Natural killer cell (primary cell): ENCODE measurements around the gene CCDC90B. TPM values are rescaled to one million over a fixed set of nuclear protein-coding genes. Genes with fewer than 3 reads are reported as not detected.

Experiments used
- ATAC-seq, 3 donors: fragments of 150-1000 bp in 2 of 3; fragments of 200-7000 bp in 1 of 3; cut with Tn5 transposase; 1 replicate in 1 of 3; 2 replicates in 2 of 3; pipeline ENCODE4 v1.10.0; 2021; ENCODE audit warnings: mild to moderate bottlenecking in 2 of 3, moderate library complexity in 2 of 3
- DNase-seq, 2 donors: peaks; one replicate each; pipeline versions ENCODE4 v3.0.0 to v3.0.0-alpha.2; 2013 to 2021; ENCODE audit warnings: mixed read lengths in 1 of 2
- H3K27ac ChIP-seq: one replicate; pipeline ENCODE4 v1.5.1; 2013; ENCODE audit warnings: mild to moderate bottlenecking, low read length
- H3K27me3 ChIP-seq: one replicate; pipeline ENCODE4 v1.6.1; 2013; ENCODE audit warnings: low read length; ENCODE audit not compliant: control insufficient read depth, insufficient read depth
- H3K36me3 ChIP-seq: one replicate; pipeline ENCODE4 v1.6.1; 2013; ENCODE audit warnings: low read length; ENCODE audit not compliant: control insufficient read depth, insufficient read depth
- H3K4me1 ChIP-seq: one replicate; pipeline ENCODE4 v1.6.1; 2013; ENCODE audit warnings: low read length; ENCODE audit not compliant: control insufficient read depth, insufficient read depth
- H3K4me3 ChIP-seq: one replicate; pipeline ENCODE4 v1.5.1; 2013; ENCODE audit warnings: low read length
- H3K9me3 ChIP-seq: one replicate; pipeline ENCODE4 v1.6.1; 2013; ENCODE audit warnings: low read length; ENCODE audit not compliant: control insufficient read depth, insufficient read depth
- H3K27ac Mint-ChIP-seq, 2 donors: one replicate each; pipeline ENCODE4 v1.8.0; 2022; ENCODE audit warnings: mild to moderate bottlenecking in 2 of 2, mixed read lengths in 2 of 2, moderate library complexity in 1 of 2
- H3K27me3 Mint-ChIP-seq, 2 donors: one replicate each; pipeline ENCODE4 v1.8.0; 2022; ENCODE audit warnings: low read depth in 2 of 2, mixed read lengths in 2 of 2
- H3K36me3 Mint-ChIP-seq: one replicate; pipeline ENCODE4 v1.8.0; 2022; ENCODE audit warnings: mixed read lengths
- H3K4me1 Mint-ChIP-seq, 2 donors: one replicate each; pipeline ENCODE4 v1.8.0; 2022; ENCODE audit warnings: mixed read lengths in 2 of 2
- H3K4me3 Mint-ChIP-seq: one replicate; pipeline ENCODE4 v1.8.0; 2022; ENCODE audit warnings: mild to moderate bottlenecking, moderate library complexity, mixed read lengths
- H3K9me3 Mint-ChIP-seq, 2 donors: one replicate each; pipeline ENCODE4 v1.8.0; 2022; ENCODE audit warnings: mixed read lengths in 2 of 2
- CTCF ChIP-seq: fragments of 200-600 bp; IDR thresholded peaks from one replicate; pipeline ENCODE4 v1.8.0; 2022; ENCODE audit warnings: antibody characterized with exemption
- WGBS: methylation state at CpG from one replicate; pipeline ENCODE4 v1.1.7; 2013; ENCODE audit warnings: missing lambda C conversion rate; ENCODE audit not compliant: insufficient coverage; 5-methylcytosine and 5-hydroxymethylcytosine counted together
- intact Hi-C: fragments of 100-400 bp; cut with micrococcal nuclease; formaldehyde crosslinking; loops from one replicate; pipeline ENCODE4 v1.14.2; 2022
- total RNA-seq, 4 donors: library from RNA; stranded (reverse); fragments of 120-200 nt in 1 of 4; gene quantifications; one replicate each; pipeline versions ENCODE4 v1.2.3 to v1.2.4, GENCODE V29; 2013 to 2022

CCDC90B gene
- total RNA-seq, 3 donors from 2014 or later (not counting 1 experiment from before 2014, with no cell fraction given), result 27.3 to 30.2 (median 29.5) TPM

DNA sequence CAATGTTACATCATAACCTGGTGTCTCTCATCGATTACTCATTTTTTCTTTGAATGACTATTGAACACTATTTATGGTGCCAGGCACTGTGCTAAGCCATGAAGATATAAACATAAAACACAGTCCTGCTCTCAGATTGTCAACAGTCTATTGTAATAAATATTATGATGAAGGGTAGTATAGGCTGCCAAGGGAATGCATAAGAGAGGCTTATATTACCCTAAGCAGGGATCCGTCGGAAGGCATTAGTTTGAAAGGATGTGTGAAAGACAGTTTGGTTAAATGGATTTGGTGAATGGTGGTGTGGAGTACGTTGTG, 7.2 kb upstream of the CCDC90B start:
- Mint-ChIP-seq H3K9me3 (no peaks in the 10 kb centered on the region), H3K27ac (no peak overlapping the region), H3K36me3 (no peaks in the 10 kb centered on the region), H3K4me1 (peaks cover 5 to 9% of the 10 kb centered on the region in 2 donors), H3K27me3 (peaks cover 12 to 26% of the 10 kb centered on the region in 2 donors), H3K4me3 (no peak overlapping the region)
- Histone ChIP-seq H3K9me3 (no peaks in the 10 kb centered on the region), H3K27ac (no peak overlapping the region), H3K4me1 (peaks cover 2% of the 10 kb centered on the region), H3K27me3 (no peaks in the 10 kb centered on the region), H3K36me3 (no peaks in the 10 kb centered on the region), H3K4me3 (no peak overlapping the region)
- intact Hi-C loops, result no loop called here
- ATAC-seq (no peak), DNase-seq (no peak)
- 90% methylated on average over 4 of the region's 4 CpGs for WGBS
- no peak for TF ChIP-seq CTCF

DNA sequence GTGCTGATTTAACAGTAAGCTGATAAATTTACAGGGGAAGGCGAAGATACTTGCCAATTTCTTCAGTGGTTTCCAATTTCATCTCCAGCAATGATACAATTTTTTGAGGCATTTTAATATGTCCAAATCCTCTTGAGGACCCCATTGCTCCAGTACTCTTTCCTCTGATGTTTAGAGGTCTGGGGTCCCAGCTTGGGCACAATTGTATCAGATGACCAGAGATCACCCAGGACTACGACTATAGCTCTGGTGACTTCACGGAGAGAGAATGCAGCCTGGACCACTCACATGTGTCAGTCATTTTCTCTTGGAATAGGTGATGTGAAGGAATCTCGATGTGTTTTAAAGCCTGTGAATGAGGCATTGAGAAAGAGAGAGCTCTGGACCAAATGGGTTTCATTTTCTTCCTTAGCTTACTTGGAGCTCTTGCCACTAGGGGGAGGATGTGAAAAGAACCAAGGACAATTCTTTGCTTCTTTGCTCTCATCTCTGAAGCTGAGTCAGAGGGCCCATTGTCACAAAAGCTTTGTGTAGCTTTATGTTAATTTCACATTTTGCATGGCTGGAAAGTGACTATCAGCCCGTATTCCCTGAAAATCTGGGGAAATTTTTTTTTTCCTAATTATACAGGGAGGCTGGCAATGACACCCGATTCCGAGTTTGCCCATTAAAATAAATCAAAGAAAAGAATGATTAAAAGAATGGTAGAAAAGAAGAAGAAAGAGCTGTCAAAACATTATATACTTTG, 6.7 kb upstream of the CCDC90B start:
- Histone ChIP-seq H3K4me3 (no peak overlapping the region), H3K27ac (no peak overlapping the region), H3K27me3 (no peaks in the 10 kb centered on the region), H3K4me1 (peaks cover 2% of the 10 kb centered on the region), H3K9me3 (no peaks in the 10 kb centered on the region), H3K36me3 (no peaks in the 10 kb centered on the region)
- H3K36me3 Mint-ChIP-seq, result no peaks in the 10 kb centered on the region
- H3K4me3 Mint-ChIP-seq, result peak overlapping the region; percentile 41
- DNase-seq (peak in 1 of 2 donors; percentile 69), ATAC-seq (peak; percentile 63 to 94 (median 82))
- peak overlapping the region in 1 of 2 donors; percentile 46 for H3K27ac Mint-ChIP-seq
- peaks cover 5 to 9% of the 10 kb centered on the region in 2 donors for H3K4me1 Mint-ChIP-seq
- H3K27me3 Mint-ChIP-seq, result peaks cover 12 to 26% of the 10 kb centered on the region in 2 donors
- 54% methylated on average over 7 of the region's 7 CpGs for WGBS
- intact Hi-C loops, result no loop called here
- no peaks in the 10 kb centered on the region for H3K9me3 Mint-ChIP-seq
- TF ChIP-seq CTCF, result peak; percentile 68

DNA sequence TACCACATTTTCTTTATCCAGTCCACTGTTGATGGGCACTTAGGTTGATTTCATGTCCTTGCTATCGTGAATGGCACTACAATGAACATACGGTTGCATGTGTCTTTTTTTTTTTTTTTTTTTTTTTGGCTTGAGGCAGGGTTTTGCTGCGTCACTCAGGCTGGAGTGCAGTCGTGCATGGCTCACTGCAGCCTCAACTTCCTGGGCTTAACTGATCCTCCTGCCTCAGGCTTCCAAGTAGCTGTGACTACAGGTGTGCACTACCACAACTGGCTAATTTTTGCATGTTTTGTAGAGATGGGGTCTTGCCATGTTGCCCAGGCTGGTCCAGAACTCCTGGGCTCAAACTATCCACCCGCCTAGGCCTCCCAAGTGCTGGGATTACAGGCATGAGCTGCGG, 1.5 kb upstream of the CCDC90B start:
- H3K27ac ChIP-seq, result no peak overlapping the region
- DNase-seq (no peak), ATAC-seq (no peak)
- Mint-ChIP-seq H3K27me3 (peaks cover 0 to 8% of the 10 kb centered on the region in 2 donors), H3K27ac (no peak overlapping the region), H3K4me1 (peaks cover 18 to 23% of the 10 kb centered on the region in 2 donors), H3K4me3 (no peak overlapping the region), H3K36me3 (no peaks in the 10 kb centered on the region), H3K9me3 (no peaks in the 10 kb centered on the region)
- intact Hi-C loops, result no loop called here
- no peaks in the 10 kb centered on the region for H3K36me3 ChIP-seq
- H3K9me3 ChIP-seq, result no peaks in the 10 kb centered on the region
- H3K4me3 ChIP-seq, result no peak overlapping the region
- H3K4me1 ChIP-seq, result peaks cover 4% of the 10 kb centered on the region
- H3K27me3 ChIP-seq, result no peaks in the 10 kb centered on the region
- WGBS, result 85% methylated on average over 6 of the region's 6 CpGs
- no peak for TF ChIP-seq CTCF
